GM23338 (cell line): ENCODE data around the gene INO80B. TPM values are rescaled to one million over a fixed set of nuclear protein-coding genes. Genes with fewer than 3 reads are reported as not detected.
"Not testable (repeated sequence)": the region's sequence is repeated elsewhere in the genome, so short reads cannot be mapped to it uniquely, and the experiment has no call there.

Source experiments
- ATAC-seq: fragments of 200-7000 bp; cut with Tn5 transposase; 3 replicates; pipeline ENCODE4 v1.9.1; 2020
- DNase-seq: peaks from one replicate; pipeline ENCODE4 v3.0.0-alpha.2; 2015; ENCODE audit warnings: low spot score
- H2AFZ ChIP-seq: fragments of 200-600 bp; sonication (generic); 2 replicates; pipeline ENCODE4 v1.8.0; 2016; ENCODE audit warnings: antibody characterized with exemption, mild to moderate bottlenecking, moderate library complexity
- H3F3A ChIP-seq: fragments of 200-600 bp; sonication (generic); replicated peaks from 2 replicates; pipeline ENCODE4 v1.8.0; 2017; ENCODE audit warnings: antibody characterized with exemption, mixed run types, low read depth
- H3K27ac ChIP-seq: fragments of 200-600 bp; sonication (generic); 2 replicates; pipeline ENCODE4 v1.6.1; 2016; ENCODE audit warnings: low read depth
- H3K27me3 ChIP-seq: fragments of 200-600 bp; sonication (generic); 2 replicates; pipeline ENCODE4 v1.8.0; 2016; ENCODE audit warnings: mild to moderate bottlenecking, mixed run types, moderate library complexity; ENCODE audit not compliant: insufficient read depth
- H3K36me3 ChIP-seq: fragments of 200-600 bp; sonication (generic); 2 replicates; pipeline ENCODE4 v1.8.0; 2016; ENCODE audit warnings: mild to moderate bottlenecking; ENCODE audit not compliant: insufficient read depth
- H3K4me1 ChIP-seq: fragments of 200-600 bp; sonication (generic); 2 replicates; pipeline ENCODE4 v1.8.0; 2016; ENCODE audit warnings: mild to moderate bottlenecking, moderate library complexity; ENCODE audit not compliant: insufficient read depth
- H3K4me2 ChIP-seq: fragments of 200-600 bp; sonication (generic); 2 replicates; pipeline ENCODE4 v1.7.1; 2017; ENCODE audit warnings: mixed run types
- H3K4me3 ChIP-seq: fragments of 200-600 bp; sonication (generic); 2 replicates; pipeline ENCODE4 v1.6.1; 2016; ENCODE audit warnings: mixed run types
- H3K79me2 ChIP-seq: fragments of 200-600 bp; sonication (generic); replicated peaks from 2 replicates; pipeline ENCODE4 v1.8.0; 2017; ENCODE audit warnings: mild to moderate bottlenecking; ENCODE audit not compliant: insufficient read depth
- H3K9me2 ChIP-seq: fragments of 200-600 bp; sonication (generic); 2 replicates; pipeline ENCODE4 v1.8.0; 2017; ENCODE audit not compliant: insufficient read depth
- H4K20me1 ChIP-seq: fragments of 200-600 bp; sonication (generic); replicated peaks from 2 replicates; pipeline ENCODE4 v1.8.0; 2017; ENCODE audit warnings: mild to moderate bottlenecking; ENCODE audit not compliant: insufficient read depth
- H3K27ac Mint-ChIP-seq: 2 replicates; pipeline ENCODE4 v1.8.0; 2020; ENCODE audit warnings: inconsistent platforms, mild to moderate bottlenecking, moderate library complexity, mixed read lengths
- H3K27me3 Mint-ChIP-seq: 3 replicates; pipeline ENCODE4 v1.8.0; 2022; ENCODE audit warnings: low read depth, mild to moderate bottlenecking, moderate library complexity, mixed read lengths, inconsistent platforms; ENCODE audit not compliant: insufficient read depth, poor library complexity
- H3K36me3 Mint-ChIP-seq: 3 replicates; pipeline ENCODE4 v1.8.0; 2021; ENCODE audit warnings: low read depth, mild to moderate bottlenecking, inconsistent platforms, moderate library complexity, mixed read lengths
- H3K4me1 Mint-ChIP-seq: 3 replicates; pipeline ENCODE4 v1.8.0; 2020; ENCODE audit warnings: mild to moderate bottlenecking, inconsistent platforms, mixed read lengths
- H3K4me3 Mint-ChIP-seq: 3 replicates; pipeline ENCODE4 v1.8.0; 2021; ENCODE audit warnings: moderate library complexity, mild to moderate bottlenecking, inconsistent platforms, mixed read lengths
- H3K9me3 Mint-ChIP-seq: 3 replicates; pipeline ENCODE4 v1.8.0; 2020; ENCODE audit warnings: moderate library complexity, mild to moderate bottlenecking, inconsistent platforms, mixed read lengths
- CREB1 ChIP-seq: fragments of 250-450 bp; sonication (Bioruptor Pico); IDR thresholded peaks from 2 replicates; pipeline ENCODE4 v1.5.0; 2020; ENCODE audit warnings: low read depth, mild to moderate bottlenecking, moderate library complexity
- ETS1 ChIP-seq: IDR thresholded peaks from 2 replicates; pipeline ENCODE4 v1.6.1; 2016; ENCODE audit warnings: antibody characterized with exemption
- EZH2 ChIP-seq: fragments of 200-600 bp; sonication (generic); IDR thresholded peaks from one replicate; pipeline ENCODE4 v1.8.0; 2017; ENCODE audit warnings: antibody characterized with exemption, mild to moderate bottlenecking, low read depth; ENCODE audit not compliant: unreplicated experiment
- EZH2phosphoT487 ChIP-seq: fragments of 200-600 bp; sonication (generic); IDR thresholded peaks from one replicate; pipeline ENCODE4 v1.8.1; 2018; ENCODE audit warnings: antibody characterized with exemption; ENCODE audit not compliant: unreplicated experiment
- JUNB ChIP-seq: IDR thresholded peaks from one replicate; pipeline ENCODE4 v1.6.1; 2016; ENCODE audit warnings: antibody characterized with exemption; ENCODE audit not compliant: unreplicated experiment
- NANOG ChIP-seq: IDR thresholded peaks from 2 replicates; pipeline ENCODE4 v1.6.1; 2016; ENCODE audit warnings: antibody characterized with exemption, borderline replicate concordance
- POLR2AphosphoS5 ChIP-seq: IDR thresholded peaks from 2 replicates; pipeline ENCODE4 v1.6.1; 2016; ENCODE audit warnings: antibody characterized with exemption, low read depth
- REST ChIP-seq: IDR thresholded peaks from one replicate; pipeline ENCODE4 v1.6.1; 2018; ENCODE audit warnings: antibody characterized with exemption; ENCODE audit not compliant: unreplicated experiment
- STAT1 ChIP-seq: IDR thresholded peaks from one replicate; pipeline ENCODE4 v1.6.1; 2016; ENCODE audit warnings: antibody characterized with exemption; ENCODE audit not compliant: unreplicated experiment
- ZNF114 ChIP-seq: fragments of 250-450 bp; sonication (Bioruptor Pico); IDR thresholded peaks from 2 replicates; pipeline ENCODE4 v1.5.0; 2020; ENCODE audit warnings: mild to moderate bottlenecking, moderate library complexity
- ZNF331 ChIP-seq: fragments of 250-450 bp; sonication (Bioruptor Pico); IDR thresholded peaks from 2 replicates; pipeline ENCODE4 v1.5.0; 2020; ENCODE audit warnings: low read depth, mild to moderate bottlenecking, moderate library complexity
- ZNF462 ChIP-seq: fragments of 250-450 bp; sonication (Bioruptor Pico); IDR thresholded peaks from 2 replicates; pipeline ENCODE4 v1.5.0; 2020; ENCODE audit warnings: mild to moderate bottlenecking, moderate library complexity
- polyA plus RNA-seq: library from polyadenylated mRNA; unstranded; fragments of >200 nt; fragmentation: Nextera tagmentation; extraction: Ambion mirVana; gene quantifications from 2 replicates; pipeline ENCODE4 v1.2.1, GENCODE V29; 2016
- total RNA-seq: library from RNA; depleted of rRNA; stranded (reverse); fragments of >200 nt; shearing (Covaris generic); gene quantifications from 2 replicates; pipeline ENCODE4 v1.2.3, GENCODE V29; 2014

The INO80B gene
- total and polyA plus RNA-seq, 2 experiments from 2014 or later: 5.1 to 21.8 TPM

GRCh38 chr2:74483675-74484164 is 28.8 kb downstream of the INO80B start:
- not testable (repeated sequence) for H3K27ac ChIP-seq, H3K9me3 Mint-ChIP-seq, H3K4me1 ChIP-seq, H3K36me3 ChIP-seq, ATAC-seq, H3F3A ChIP-seq, H3K9me2 ChIP-seq, DNase-seq, H3K27me3 ChIP-seq, H3K4me1 Mint-ChIP-seq
- Histone ChIP-seq H3K4me3 (peak overlapping the region; percentile 68), H3K4me2 (peak overlapping the region; percentile 77), H4K20me1 (peaks cover 13% of the 10 kb centered on the region; the same call in 1 of the 2 replicates), H3K79me2 (peaks cover 14% of the 10 kb centered on the region), H2AFZ (peak overlapping the region; percentile 61)
- peaks cover 24% of the 10 kb centered on the region for H3K36me3 Mint-ChIP-seq
- peaks cover 11% of the 10 kb centered on the region for H3K27me3 Mint-ChIP-seq
- H3K27ac Mint-ChIP-seq: peak overlapping the region; percentile 39; the same call in 1 of the 2 replicates
- peak overlapping the region; percentile 99 for H3K4me3 Mint-ChIP-seq

GRCh38 chr2:74486141-74486540 is 31.3 kb downstream of the INO80B start:
- Mint-ChIP-seq H3K27me3 (peaks cover 11% of the 10 kb centered on the region), H3K36me3 (peaks cover 32% of the 10 kb centered on the region), H3K4me3 (no peak overlapping the region; the same call in 2 of the 3 replicates), H3K9me3 (no peaks in the 10 kb centered on the region; the same call in 2 of the 3 replicates), H3K4me1 (peaks cover 3% of the 10 kb centered on the region), H3K27ac (no peak overlapping the region)
- Histone ChIP-seq H4K20me1 (peaks cover 7% of the 10 kb centered on the region; the same call in 1 of the 2 replicates), H2AFZ (no peak overlapping the region), H3K9me2 (no peaks in the 10 kb centered on the region), H3K4me2 (no peak overlapping the region), H3K27me3 (no peaks in the 10 kb centered on the region), H3K36me3 (no peaks in the 10 kb centered on the region; the same call in 1 of the 2 replicates), H3K4me3 (no peak overlapping the region), H3K79me2 (peaks cover 11% of the 10 kb centered on the region), H3K4me1 (peaks cover 5% of the 10 kb centered on the region; the same call in 1 of the 2 replicates), H3F3A (no peaks in the 10 kb centered on the region), H3K27ac (no peak overlapping the region)
- DNase-seq: no peak
- ATAC-seq: no peak
- TF ChIP-seq STAT1 (no peak), CREB1 (no peak), ZNF114 (CRISPR knock-in tag) (no peak), JUNB (no peak), ETS1 (no peak), EZH2phosphoT487 (no peak), ZNF331 (CRISPR knock-in tag) (no peak), POLR2AphosphoS5 (no peak), NANOG (no peak), REST (no peak), EZH2 (no peak), ZNF462 (no peak)
